ENCODE measurements around the gene ANKRD66.
"Not testable (repeated sequence)": the region's sequence is repeated elsewhere in the genome, so short reads cannot be mapped to it uniquely, and the experiment has no call there.

Gene ANKRD66

GRCh38 chr6:46772016-46772415, 25.3 kb downstream of the ANKRD66 start:
- Mint-ChIP-seq H3K36me3 (ENCODE audit: low read depth) (no peaks in the 10 kb centered on the region), H3K9me3 (no peaks in the 10 kb centered on the region), H3K4me1 (ENCODE audit: low read depth) (no peaks in the 10 kb centered on the region), H3K27me3 (peaks cover 14% of the 10 kb centered on the region), H3K4me3 (no peak overlapping the region), H3K27ac (no peak overlapping the region)

DNA sequence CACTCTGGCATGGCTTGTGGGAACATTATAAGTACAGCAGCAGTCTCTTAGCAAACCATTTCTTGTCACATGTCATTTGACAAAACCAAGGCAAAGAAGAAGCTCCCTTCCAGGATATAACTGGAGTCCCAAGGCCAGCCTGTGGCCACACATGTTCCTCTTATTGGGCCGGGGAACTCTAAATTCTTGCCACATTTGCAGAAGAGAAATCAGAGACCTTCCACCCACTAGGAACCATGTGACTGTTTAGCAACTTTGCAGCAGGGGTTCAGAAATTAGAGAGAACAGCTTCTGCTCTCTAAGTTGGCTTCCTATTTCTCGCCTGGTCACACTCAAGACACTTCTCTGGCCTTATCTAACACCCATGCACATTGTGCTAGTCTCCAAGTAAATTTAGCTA, 26.0 kb downstream of the ANKRD66 start:
- no peaks in the 10 kb centered on the region for H3K9me3 Mint-ChIP-seq
- H3K4me3 Mint-ChIP-seq: no peak overlapping the region
- H3K27me3 Mint-ChIP-seq: peaks cover 10% of the 10 kb centered on the region
- no peaks in the 10 kb centered on the region for H3K36me3 Mint-ChIP-seq (ENCODE audit: low read depth)
- H3K27ac Mint-ChIP-seq: no peak overlapping the region
- H3K4me1 Mint-ChIP-seq (ENCODE audit: low read depth): no peaks in the 10 kb centered on the region

DNA sequence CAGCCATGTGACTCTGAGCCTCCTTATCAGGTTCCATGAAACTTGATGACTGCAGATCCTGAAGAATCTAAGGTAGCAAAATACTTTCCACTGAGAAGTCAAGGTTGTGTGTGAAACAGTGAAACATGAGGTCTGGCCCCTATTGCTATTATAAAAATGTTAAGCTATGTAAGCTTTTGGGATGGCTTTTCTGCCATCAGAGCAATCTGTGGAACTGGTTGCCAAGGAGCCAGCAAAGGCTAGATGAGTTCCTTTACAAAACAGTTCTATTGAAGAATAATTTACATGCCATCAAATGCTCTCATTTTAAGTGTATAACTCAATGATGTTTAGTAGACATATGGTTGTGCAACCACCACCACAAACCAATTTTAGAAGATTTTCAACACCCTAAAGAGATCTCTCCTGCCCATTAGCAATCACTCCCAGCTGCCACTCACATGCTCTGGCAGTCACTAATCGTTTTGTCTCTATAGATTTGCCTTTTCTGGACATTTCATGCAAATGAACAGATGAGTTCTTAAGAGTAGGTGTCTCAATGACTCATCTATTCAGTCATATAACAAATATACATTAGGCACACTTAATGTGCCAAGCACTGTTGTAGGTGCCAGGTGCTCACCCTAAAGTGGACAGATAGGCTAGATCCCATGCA, 26.6 kb downstream of the ANKRD66 start:
- no peaks in the 10 kb centered on the region for H3K9me3 Mint-ChIP-seq
- peaks cover 8% of the 10 kb centered on the region for H3K27me3 Mint-ChIP-seq
- no peaks in the 10 kb centered on the region for H3K4me1 Mint-ChIP-seq (ENCODE audit: low read depth)
- H3K27ac Mint-ChIP-seq: no peak overlapping the region
- H3K36me3 Mint-ChIP-seq (ENCODE audit: low read depth): no peaks in the 10 kb centered on the region
- H3K4me3 Mint-ChIP-seq: no peak overlapping the region

GRCh38 chr6:46774736-46775135, 28.0 kb downstream of the ANKRD66 start:
- not testable (repeated sequence) for H3K9me3 Mint-ChIP-seq; H3K36me3 Mint-ChIP-seq (ENCODE audit: low read depth); H3K4me3 Mint-ChIP-seq; H3K27me3 Mint-ChIP-seq; H3K27ac Mint-ChIP-seq; H3K4me1 Mint-ChIP-seq (ENCODE audit: low read depth)

GRCh38 chr6:46776070-46776712, 29.5 kb downstream of the ANKRD66 start:
- Mint-ChIP-seq H3K9me3 (no peaks in the 10 kb centered on the region), H3K4me1 (ENCODE audit: low read depth) (no peaks in the 10 kb centered on the region), H3K27ac (no peak overlapping the region), H3K4me3 (no peak overlapping the region), H3K36me3 (ENCODE audit: low read depth) (no peaks in the 10 kb centered on the region), H3K27me3 (peaks cover 4% of the 10 kb centered on the region)

- H3K9me3 Mint-ChIP-seq: no peaks in the 10 kb centered on the region
- no peaks in the 10 kb centered on the region for H3K36me3 Mint-ChIP-seq (ENCODE audit: low read depth)
- no peak overlapping the region for H3K27ac Mint-ChIP-seq
- no peak overlapping the region for H3K4me3 Mint-ChIP-seq
- peaks cover 4% of the 10 kb centered on the region for H3K27me3 Mint-ChIP-seq
- no peaks in the 10 kb centered on the region for H3K4me1 Mint-ChIP-seq (ENCODE audit: low read depth)
Observed at GRCh38 chr6:46777476-46778346, 31.0 kb downstream of the ANKRD66 start.

GRCh38 chr6:46781478-46782378, 35.0 kb downstream of the ANKRD66 start:
- Mint-ChIP-seq H3K9me3 (no peaks in the 10 kb centered on the region), H3K4me1 (ENCODE audit: low read depth) (no peaks in the 10 kb centered on the region), H3K27me3 (peaks cover 14% of the 10 kb centered on the region), H3K27ac (no peak overlapping the region), H3K36me3 (ENCODE audit: low read depth) (no peaks in the 10 kb centered on the region), H3K4me3 (no peak overlapping the region)

DNA sequence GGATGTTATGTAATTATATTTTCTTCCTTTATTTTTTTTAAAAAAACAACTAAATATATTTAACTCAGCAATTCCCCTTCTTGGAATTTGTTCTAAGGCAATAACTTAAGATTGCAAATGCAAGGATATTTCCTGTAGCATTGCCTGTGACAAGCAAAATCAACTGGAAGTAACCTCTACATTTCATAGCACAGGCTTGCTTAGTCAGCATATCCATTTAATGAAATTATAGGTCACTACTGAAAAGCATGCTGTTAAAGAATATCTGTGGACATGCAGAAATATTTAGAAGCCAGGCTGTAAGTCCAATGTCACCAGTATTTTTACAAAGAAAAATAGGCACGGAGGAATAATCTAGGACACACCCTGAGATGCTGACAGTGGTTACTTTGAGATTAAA, 37.8 kb downstream of the ANKRD66 start:
- no peaks in the 10 kb centered on the region for H3K4me1 Mint-ChIP-seq (ENCODE audit: low read depth)
- H3K27ac Mint-ChIP-seq: no peak overlapping the region
- H3K27me3 Mint-ChIP-seq: peaks cover 15% of the 10 kb centered on the region
- no peaks in the 10 kb centered on the region for H3K36me3 Mint-ChIP-seq (ENCODE audit: low read depth)
- H3K9me3 Mint-ChIP-seq: no peaks in the 10 kb centered on the region
- no peak overlapping the region for H3K4me3 Mint-ChIP-seq

- no peaks in the 10 kb centered on the region for H3K36me3 Mint-ChIP-seq (ENCODE audit: low read depth)
- no peaks in the 10 kb centered on the region for H3K9me3 Mint-ChIP-seq
- H3K4me3 Mint-ChIP-seq: no peak overlapping the region
- H3K27ac Mint-ChIP-seq: no peak overlapping the region
- no peaks in the 10 kb centered on the region for H3K4me1 Mint-ChIP-seq (ENCODE audit: low read depth)
- H3K27me3 Mint-ChIP-seq: peaks cover 19% of the 10 kb centered on the region
Observed at GRCh38 chr6:46787871-46788540, 41.3 kb downstream of the ANKRD66 start.

DNA sequence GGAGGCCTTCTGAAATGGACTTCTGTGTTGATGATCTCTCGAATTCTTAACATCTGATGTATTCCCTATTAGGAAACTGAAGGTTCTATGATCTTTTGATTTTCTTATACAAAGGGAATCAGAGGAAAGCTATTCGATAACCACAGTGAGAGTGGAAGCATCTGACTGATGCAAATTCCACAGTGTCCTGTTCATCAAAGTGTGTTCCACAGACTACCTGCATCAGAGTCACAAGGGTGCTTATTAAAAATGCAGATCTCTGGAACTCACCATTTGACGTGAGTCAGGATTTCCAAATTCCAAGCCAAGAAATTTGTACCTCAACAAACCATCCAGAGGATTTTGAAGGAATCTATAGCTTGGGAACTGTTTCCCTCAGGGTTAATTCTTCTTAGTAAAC, 42.1 kb downstream of the ANKRD66 start:
- H3K9me3 Mint-ChIP-seq: no peaks in the 10 kb centered on the region
- H3K4me3 Mint-ChIP-seq: no peak overlapping the region
- H3K4me1 Mint-ChIP-seq (ENCODE audit: low read depth): no peaks in the 10 kb centered on the region
- H3K27ac Mint-ChIP-seq: no peak overlapping the region
- peaks cover 19% of the 10 kb centered on the region for H3K27me3 Mint-ChIP-seq
- H3K36me3 Mint-ChIP-seq (ENCODE audit: low read depth): no peaks in the 10 kb centered on the region

GRCh38 chr6:46789434-46790354, 43.0 kb downstream of the ANKRD66 start:
- H3K36me3 Mint-ChIP-seq (ENCODE audit: low read depth): no peaks in the 10 kb centered on the region
- no peaks in the 10 kb centered on the region for H3K4me1 Mint-ChIP-seq (ENCODE audit: low read depth)
- peaks cover 19% of the 10 kb centered on the region for H3K27me3 Mint-ChIP-seq
- no peak overlapping the region for H3K27ac Mint-ChIP-seq
- H3K4me3 Mint-ChIP-seq: no peak overlapping the region
- H3K9me3 Mint-ChIP-seq: no peaks in the 10 kb centered on the region

DNA sequence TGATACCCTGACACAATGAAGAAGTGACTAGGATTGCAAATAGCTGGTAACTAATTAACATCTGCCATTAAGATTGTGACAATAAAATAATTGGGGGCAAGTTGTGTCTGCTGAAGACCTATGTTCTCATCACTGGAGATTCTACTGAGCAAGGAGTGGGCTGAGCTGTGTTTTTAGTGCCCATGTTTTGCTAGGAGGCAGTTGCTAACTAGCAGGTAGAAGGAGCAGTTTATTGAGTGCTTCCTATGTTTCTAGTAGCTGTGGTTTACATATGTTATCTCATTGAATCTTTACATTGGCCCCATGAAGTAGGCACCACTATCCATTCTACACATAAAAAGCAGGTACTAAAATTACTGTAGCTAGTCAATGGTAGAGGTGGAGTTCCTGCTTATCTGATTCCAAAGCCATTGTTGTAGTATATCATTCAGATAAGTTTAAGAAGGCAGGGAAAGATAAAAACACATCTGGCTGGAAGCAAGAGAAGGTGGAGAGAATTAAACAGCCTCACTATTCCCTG, 43.7 kb downstream of the ANKRD66 start:
- Mint-ChIP-seq H3K36me3 (ENCODE audit: low read depth) (no peaks in the 10 kb centered on the region), H3K4me1 (ENCODE audit: low read depth) (no peaks in the 10 kb centered on the region), H3K27me3 (peaks cover 18% of the 10 kb centered on the region), H3K4me3 (no peak overlapping the region), H3K27ac (no peak overlapping the region), H3K9me3 (no peaks in the 10 kb centered on the region)

DNA sequence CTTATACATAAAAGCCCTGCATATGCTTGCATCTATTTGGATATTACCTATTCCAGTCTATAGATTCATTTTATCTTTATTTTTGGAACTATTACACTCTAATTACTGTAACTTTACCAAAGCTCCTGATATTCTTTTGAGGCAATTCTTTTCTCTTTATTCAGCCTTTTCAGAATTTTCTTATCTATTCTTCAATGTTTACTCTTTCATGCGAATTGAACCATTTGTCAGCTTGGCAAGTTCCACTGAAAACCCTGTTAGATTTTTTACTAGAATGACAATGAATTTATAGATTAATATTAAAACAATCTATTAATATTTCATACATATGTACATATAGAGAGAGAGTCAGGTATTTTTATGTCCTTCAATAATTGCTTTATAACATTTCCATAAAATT, 45.9 kb downstream of the ANKRD66 start:
- H3K9me3 Mint-ChIP-seq: no peaks in the 10 kb centered on the region
- H3K4me3 Mint-ChIP-seq: no peak overlapping the region
- H3K27ac Mint-ChIP-seq: no peak overlapping the region
- no peaks in the 10 kb centered on the region for H3K4me1 Mint-ChIP-seq (ENCODE audit: low read depth)
- H3K27me3 Mint-ChIP-seq: peaks cover 4% of the 10 kb centered on the region
- H3K36me3 Mint-ChIP-seq (ENCODE audit: low read depth): no peaks in the 10 kb centered on the region
